ENCODE data around the gene IKZF3. TPM values are rescaled to one million over a fixed set of nuclear protein-coding genes. Genes with fewer than 3 reads are reported as not detected.
A peak's percentile ranks its signal among the peaks of the same experiment; 100 is the strongest.

Gene IKZF3
- total RNA-seq, 1 donor from 2014 or later: not detected

DNA sequence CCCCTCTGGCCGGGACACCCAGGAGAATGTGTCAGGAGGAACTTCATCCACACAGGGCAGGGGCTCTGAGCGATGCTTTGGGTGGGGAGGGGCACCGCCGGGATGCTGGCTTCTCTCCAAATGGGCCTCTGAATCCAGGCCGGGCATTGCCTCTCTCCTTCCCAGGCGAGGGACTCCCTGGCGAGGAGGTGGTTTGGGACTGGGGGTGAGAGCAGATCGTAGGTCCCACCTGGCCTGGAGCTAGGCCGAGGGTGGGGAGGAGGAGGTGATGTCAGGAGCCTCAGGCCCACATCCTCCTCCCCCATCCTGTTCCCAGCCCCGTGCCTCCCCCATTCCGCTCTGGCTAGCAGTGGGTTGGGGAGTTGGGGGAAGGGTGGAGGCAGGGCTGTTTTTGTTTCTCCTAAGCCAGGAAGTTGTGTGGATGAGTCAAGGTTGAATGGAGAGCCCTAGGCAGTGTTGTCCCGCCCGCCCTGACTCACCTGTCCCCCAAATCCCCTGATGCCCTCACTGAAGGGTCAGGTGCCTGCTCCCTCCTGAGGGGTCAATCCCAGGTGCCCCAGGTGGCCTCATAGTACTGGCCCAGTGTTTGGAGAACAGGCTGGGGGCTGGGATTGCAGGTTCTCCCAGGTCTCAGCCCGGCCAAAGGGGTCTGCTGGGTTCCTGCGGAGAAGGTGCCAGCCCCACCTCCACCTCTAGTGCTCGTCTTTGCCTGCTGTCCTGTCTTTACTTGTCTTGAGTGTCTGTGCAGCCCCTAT lies 123.6 kb downstream of the IKZF3 start:
- DNase-seq (ENCODE audit: low spot score, unreplicated experiment): no peak
- Mint-ChIP-seq H3K4me3 (ENCODE audit: low read depth) (peak overlapping the region; percentile 82), H3K27ac (peak overlapping the region; percentile 86), H3K4me1 (ENCODE audit: low read depth) (peaks cover 37% of the 10 kb centered on the region), H3K27me3 (peaks cover 10% of the 10 kb centered on the region), H3K36me3 (ENCODE audit: insufficient read depth) (peaks cover 2% of the 10 kb centered on the region), H3K9me3 (ENCODE audit: low read depth) (no peaks in the 10 kb centered on the region)
- TF ChIP-seq, protein P1, sequence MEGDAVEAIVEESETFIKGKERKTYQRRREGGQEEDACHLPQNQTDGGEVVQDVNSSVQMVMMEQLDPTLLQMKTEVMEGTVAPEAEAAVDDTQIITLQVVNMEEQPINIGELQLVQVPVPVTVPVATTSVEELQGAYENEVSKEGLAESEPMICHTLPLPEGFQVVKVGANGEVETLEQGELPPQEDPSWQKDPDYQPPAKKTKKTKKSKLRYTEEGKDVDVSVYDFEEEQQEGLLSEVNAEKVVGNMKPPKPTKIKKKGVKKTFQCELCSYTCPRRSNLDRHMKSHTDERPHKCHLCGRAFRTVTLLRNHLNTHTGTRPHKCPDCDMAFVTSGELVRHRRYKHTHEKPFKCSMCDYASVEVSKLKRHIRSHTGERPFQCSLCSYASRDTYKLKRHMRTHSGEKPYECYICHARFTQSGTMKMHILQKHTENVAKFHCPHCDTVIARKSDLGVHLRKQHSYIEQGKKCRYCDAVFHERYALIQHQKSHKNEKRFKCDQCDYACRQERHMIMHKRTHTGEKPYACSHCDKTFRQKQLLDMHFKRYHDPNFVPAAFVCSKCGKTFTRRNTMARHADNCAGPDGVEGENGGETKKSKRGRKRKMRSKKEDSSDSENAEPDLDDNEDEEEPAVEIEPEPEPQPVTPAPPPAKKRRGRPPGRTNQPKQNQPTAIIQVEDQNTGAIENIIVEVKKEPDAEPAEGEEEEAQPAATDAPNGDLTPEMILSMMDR (IDR thresholded peaks at IDR 0.05; ENCODE audit: unreplicated experiment): no peak

DNA sequence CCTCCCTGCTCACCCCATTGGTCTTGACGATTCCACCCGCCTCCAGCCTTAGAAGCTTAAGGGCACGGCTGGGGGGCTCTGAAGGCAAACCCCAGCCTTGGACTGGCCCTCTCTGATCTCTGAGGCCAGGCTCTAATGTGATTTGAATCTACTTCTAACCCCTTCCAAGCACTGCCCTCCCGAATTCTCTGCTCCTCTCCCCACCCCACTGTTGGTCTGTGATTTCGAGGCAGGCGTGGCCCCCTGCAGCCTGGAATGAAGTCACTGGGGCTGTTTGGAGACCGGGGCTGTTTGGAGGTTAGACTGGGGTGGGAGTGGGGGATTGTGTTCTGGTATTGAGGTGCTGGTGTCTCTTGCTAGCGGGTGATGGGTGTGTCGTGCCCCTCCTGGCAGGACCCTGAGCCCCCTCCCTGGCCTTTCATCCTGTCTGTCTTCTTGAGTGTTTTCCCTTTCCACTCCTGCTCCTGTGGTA lies 124.2 kb downstream of the IKZF3 start:
- H3K27me3 Mint-ChIP-seq: peaks cover 11% of the 10 kb centered on the region
- H3K4me1 Mint-ChIP-seq (ENCODE audit: low read depth): peaks cover 38% of the 10 kb centered on the region
- no peaks in the 10 kb centered on the region for H3K9me3 Mint-ChIP-seq (ENCODE audit: low read depth)
- peak overlapping the region; percentile 82 for H3K4me3 Mint-ChIP-seq (ENCODE audit: low read depth)
- DNase-seq (ENCODE audit: low spot score, unreplicated experiment): no peak
- peak overlapping the region; percentile 86 for H3K27ac Mint-ChIP-seq
- H3K36me3 Mint-ChIP-seq (ENCODE audit: insufficient read depth): peaks cover 2% of the 10 kb centered on the region
- TF ChIP-seq, protein P1 (IDR thresholded peaks at IDR 0.05; ENCODE audit: unreplicated experiment): no peak

DNA sequence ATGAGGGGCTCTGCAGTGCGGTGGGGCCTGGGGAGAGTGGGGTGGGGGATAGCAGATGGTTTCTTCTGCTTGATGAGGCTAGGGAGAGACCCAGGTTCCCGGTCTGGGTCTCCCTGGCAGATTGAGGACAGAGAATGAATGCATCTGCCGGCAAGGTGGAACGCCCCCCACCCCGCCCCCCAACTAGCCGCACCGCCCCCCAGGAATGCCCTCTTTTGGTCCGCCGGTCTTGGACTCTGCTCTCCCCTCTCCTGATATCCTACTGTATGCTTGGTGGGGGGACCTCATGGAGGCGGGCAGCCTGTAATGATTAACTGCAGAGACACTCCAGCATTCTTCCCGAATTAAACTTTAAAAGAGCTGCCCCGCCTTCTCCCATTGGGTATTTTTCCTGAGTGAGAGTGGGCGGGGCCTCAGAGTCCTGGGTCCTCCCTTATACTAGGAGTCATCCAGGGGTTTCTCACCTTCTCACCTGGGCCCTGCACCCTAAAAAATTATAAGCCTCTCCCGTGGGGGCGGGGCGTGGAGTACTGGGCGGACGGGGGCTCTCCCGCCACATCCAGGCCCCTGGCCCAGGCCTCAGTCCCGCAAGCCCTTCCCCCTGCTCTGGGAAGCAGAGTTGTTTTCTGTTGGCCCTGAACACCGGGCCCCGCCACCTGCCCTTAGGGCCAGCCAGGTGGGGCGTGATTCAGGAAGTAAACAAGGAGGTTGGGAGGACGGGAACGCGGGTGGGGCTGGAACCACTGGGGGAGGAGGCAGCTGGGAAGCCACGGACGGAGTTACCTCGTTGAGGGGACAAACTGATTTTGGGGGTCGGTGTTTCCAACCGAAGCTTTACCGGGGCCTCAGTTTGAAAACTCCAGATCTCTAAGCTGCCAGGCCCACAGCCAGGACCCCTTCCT lies 124.9 kb downstream of the IKZF3 start:
- TF ChIP-seq, protein P1 (IDR thresholded peaks at IDR 0.05; ENCODE audit: unreplicated experiment): no peak
- DNase-seq (ENCODE audit: low spot score, unreplicated experiment): peak; percentile 48
- Mint-ChIP-seq H3K9me3 (ENCODE audit: low read depth) (no peaks in the 10 kb centered on the region), H3K27me3 (peaks cover 13% of the 10 kb centered on the region), H3K4me1 (ENCODE audit: low read depth) (peaks cover 38% of the 10 kb centered on the region), H3K36me3 (ENCODE audit: insufficient read depth) (peaks cover under 1% of the 10 kb centered on the region), H3K27ac (peak overlapping the region; percentile 86), H3K4me3 (ENCODE audit: low read depth) (peak overlapping the region; percentile 82)

DNA sequence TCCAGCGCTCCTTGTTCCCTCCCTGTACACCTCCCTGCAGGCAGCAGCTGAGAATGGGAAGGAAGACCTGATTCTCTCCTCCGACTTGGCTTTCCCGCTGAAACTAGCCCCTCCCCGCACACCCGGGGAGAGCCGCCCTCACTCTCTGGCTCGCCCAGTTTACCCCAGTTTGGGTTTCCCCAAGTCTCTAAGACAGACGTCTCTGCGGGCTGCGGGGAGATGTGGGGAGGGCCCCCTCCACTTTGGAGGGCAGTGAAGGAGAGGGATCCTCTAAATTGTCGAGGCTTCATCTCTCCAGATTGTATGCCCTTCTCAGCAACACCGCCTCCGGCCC lies 125.6 kb downstream of the IKZF3 start:
- peaks cover 13% of the 10 kb centered on the region for H3K27me3 Mint-ChIP-seq
- TF ChIP-seq, protein P1 (IDR thresholded peaks at IDR 0.05; ENCODE audit: unreplicated experiment): no peak
- no peaks in the 10 kb centered on the region for H3K9me3 Mint-ChIP-seq (ENCODE audit: low read depth)
- DNase-seq (ENCODE audit: low spot score, unreplicated experiment): no peak
- H3K4me3 Mint-ChIP-seq (ENCODE audit: low read depth): peak overlapping the region; percentile 82
- peak overlapping the region; percentile 86 for H3K27ac Mint-ChIP-seq
- no peaks in the 10 kb centered on the region for H3K36me3 Mint-ChIP-seq (ENCODE audit: insufficient read depth)
- H3K4me1 Mint-ChIP-seq (ENCODE audit: low read depth): peaks cover 38% of the 10 kb centered on the region

Data from progenitor cell of endocrine pancreas (in vitro differentiated cells).